K562 (cell line): ENCODE measurements around the gene TRDMT1. TPM values are rescaled to one million over a fixed set of nuclear protein-coding genes. Genes with fewer than 3 reads are reported as not detected.

Experiments
- ATF3 ChIP-seq, 2 experiments: fragments of 450-650 bp in 1 of 2; sonication (generic) in 1 of 2; formaldehyde crosslinking in 1 of 2; IDR thresholded peaks in 1 of 2; conservative IDR thresholded peaks in 1 of 2; 2 replicates each; pipeline versions ENCODE4 v1.6.1 to v1.8.1; 2016 to 2023; ENCODE audit warnings: mild to moderate bottlenecking in 2 of 2, moderate library complexity in 2 of 2, inconsistent platforms in 1 of 2, missing genetic modification reagents in 1 of 2
- BRD9 ChIP-seq: fragments of 450-650 bp; IDR thresholded peaks from 2 replicates; pipeline ENCODE4 v1.6.1; 2018; ENCODE audit warnings: low read depth; ENCODE audit not compliant: partially characterized antibody
- CAMTA2 ChIP-seq: fragments of 250-450 bp; sonication (Bioruptor Pico); conservative IDR thresholded peaks from 2 replicates; pipeline ENCODE4 v1.5.1; 2022
- DNMT1 ChIP-seq: fragments of 450-650 bp; IDR thresholded peaks from 2 replicates; pipeline ENCODE4 v1.6.1; 2016; ENCODE audit warnings: antibody characterized with exemption, mild to moderate bottlenecking
- JUND ChIP-seq, 2 experiments: IDR thresholded peaks; 2 replicates in 1 of 2; 3 replicates in 1 of 2; pipeline ENCODE4 v1.6.1; 2011; ENCODE audit warnings: borderline replicate concordance in 2 of 2, low read depth in 2 of 2, low read length in 2 of 2, improper control_type of control experiment in 1 of 2, missing biosample characterization in 1 of 2, missing genetic modification characterization in 1 of 2, missing genetic modification reagents in 1 of 2
- MYNN ChIP-seq, 2 experiments: sonication (generic); formaldehyde crosslinking in 1 of 2; IDR thresholded peaks; 2 replicates each; pipeline versions ENCODE4 v1.5.0 to v1.6.1; 2016 to 2020; ENCODE audit warnings: antibody characterized with exemption in 1 of 2, missing genetic modification reagents in 1 of 2
- NCOA4 ChIP-seq: fragments of 450-650 bp; IDR thresholded peaks from 2 replicates; pipeline ENCODE4 v1.6.1; 2018; ENCODE audit warnings: mild to moderate bottlenecking; ENCODE audit not compliant: partially characterized antibody
- NFXL1 ChIP-seq: fragments of 450-650 bp; formaldehyde crosslinking; IDR thresholded peaks from 2 replicates; pipeline ENCODE4 v1.4.0; 2021; ENCODE audit warnings: mild to moderate bottlenecking
- NR2F6 ChIP-seq: fragments of 450-650 bp; formaldehyde crosslinking; IDR thresholded peaks from 2 replicates; pipeline ENCODE4 v1.4.0; 2020; ENCODE audit warnings: mild to moderate bottlenecking
- OTX1 ChIP-seq: fragments of 450-650 bp; formaldehyde crosslinking; IDR thresholded peaks from 2 replicates; pipeline ENCODE4 v1.4.0; 2022; ENCODE audit warnings: mild to moderate bottlenecking
- SREBF2 ChIP-seq: sonication (generic); formaldehyde crosslinking; IDR thresholded peaks from 2 replicates; pipeline ENCODE4 v1.4.0; 2020; ENCODE audit warnings: mild to moderate bottlenecking, missing genetic modification reagents
- SRSF7 ChIP-seq: fragments of 200-400 bp; formaldehyde crosslinking; optimal IDR thresholded peaks from 2 replicates; pipeline ENCODE3; 2017; ENCODE audit warnings: mild to moderate bottlenecking, low read depth, low read length
- ZBTB12 ChIP-seq: fragments of 250-450 bp; sonication (Bioruptor Pico); IDR thresholded peaks from 2 replicates; pipeline ENCODE4 v1.4.0; 2020
- ZBTB26 ChIP-seq: fragments of 450-650 bp; formaldehyde crosslinking; IDR thresholded peaks from 2 replicates; pipeline ENCODE4 v1.4.0; 2022; ENCODE audit warnings: missing genetic modification characterization
- ZFP1 ChIP-seq: fragments of 450-650 bp; formaldehyde crosslinking; IDR thresholded peaks from 2 replicates; pipeline ENCODE4 v1.4.0; 2020; ENCODE audit warnings: mild to moderate bottlenecking, mixed read lengths
- ZNF197 ChIP-seq: fragments of 200-800 bp; sonication (Bioruptor generic); IDR thresholded peaks from 2 replicates; pipeline ENCODE4 v1.6.1; 2016; ENCODE audit warnings: low read depth, missing genetic modification characterization, missing compliant biosample characterization
- ZNF592 ChIP-seq: fragments of 450-650 bp; IDR thresholded peaks from 2 replicates; pipeline ENCODE4 v1.6.1; 2017; ENCODE audit warnings: antibody characterized with exemption, mild to moderate bottlenecking
- polyA plus RNA-seq, 8 experiments: library from polyadenylated mRNA; depleted of rRNA in 4 of 8; stranded (reverse) in 5 of 8; unstranded in 3 of 8; fragments of >200 nt; fragmentation: Nextera tagmentation in 2 of 8; fragmentation: Illumina TruSeq in 1 of 8; extraction: Ambion mirVana in 2 of 8; extraction: Trizol in 1 of 8; gene quantifications; 2 replicates each; pipeline versions ENCODE4 v1.2.1 to v1.2.3, GENCODE V29; 2011 to 2014; ENCODE audit warnings: inconsistent platforms in 1 of 8, missing spikeins in 1 of 8
- total RNA-seq, 7 experiments: library from RNA; depleted of rRNA in 6 of 7; stranded (reverse); fragments of >200 nt in 6 of 7; fragmentation: Illumina TruSeq in 2 of 7; extraction: Trizol in 2 of 7; gene quantifications; 2 replicates each; pipeline versions ENCODE4 v1.2.1 to v1.2.3, GENCODE V29; 2011 to 2021; ENCODE audit warnings: low replicate concordance in 1 of 7

TRDMT1 gene
- total and polyA plus RNA-seq, 9 of the 15 experiments (the other 6 are each of a cell fraction or from before 2014, with no cell fraction given), result 5.4 to 12.6 (median 9.3) TPM

- TF ChIP-seq DNMT1 (no peak), BRD9 (peak; percentile 97), SRSF7 (no peak), JUND (IDR thresholded peaks at IDR 0.05; ENCODE audit: borderline replicate concordance, low read depth, low read length) (peak; percentile 99), JUND (tag; IDR thresholded peaks at IDR 0.05; ENCODE audit: borderline replicate concordance, low read depth, low read length) (peak; percentile 98), ATF3 (IDR thresholded peaks at IDR 0.05) (peak; percentile 98), ATF3 (CRISPR knock-in tag; conservative IDR thresholded peaks at IDR 0.05) (peak; percentile 85), NR2F6 (CRISPR knock-in tag) (no peak), ZNF197 (CRISPR knock-in tag) (peak; percentile 52; the same call in 1 of the 2 replicates), ZFP1 (CRISPR knock-in tag) (no peak), NFXL1 (CRISPR knock-in tag) (peak; percentile 50; the same call in 1 of the 2 replicates), SREBF2 (no peak), ZNF592 (peak; percentile 94), OTX1 (no peak), ZBTB26 (CRISPR knock-in tag) (no peak), CAMTA2 (CRISPR knock-in tag) (no peak), NCOA4 (no peak), ZBTB12 (CRISPR knock-in tag) (no peak), MYNN (IDR thresholded peaks at IDR 0.05) (peak; percentile 98), MYNN (CRISPR knock-in tag; IDR thresholded peaks at IDR 0.05) (peak; percentile 60; the same call in 1 of the 2 replicates)
These were observed 14.9 kb upstream of the TRDMT1 start (continued) for GRCh38 chr10:17216217-17216900.
